A673 (cell line): Measurements from ENCODE around the gene VAV2.

Source experiments
- CTCF ChIP-seq: fragments of 300-800, 200-600 bp; sonication (generic); conservative IDR thresholded peaks from 2 replicates; pipeline ENCODE4 v1.5.1; 2017; ENCODE audit warnings: low read depth, mild to moderate bottlenecking, antibody characterized with exemption, low read length, moderate library complexity, mixed read lengths
- EZH2 ChIP-seq: fragments of 200-600 bp; sonication (generic); IDR thresholded peaks from 2 replicates; pipeline ENCODE4 v1.6.1; 2017; ENCODE audit warnings: borderline replicate concordance, low read depth, mild to moderate bottlenecking, mixed read lengths, antibody characterized with exemption, low read length; ENCODE audit not compliant: poor library complexity, severe bottlenecking

- no peak for TF ChIP-seq EZH2
- peak; percentile 98 for TF ChIP-seq CTCF
These were observed 249.2 kb downstream of the VAV2 start for GRCh38 chr9:133742849-133743444.
